Measurements from ENCODE around the gene SRP54. TPM values are rescaled to one million over a fixed set of nuclear protein-coding genes. Genes with fewer than 3 reads are reported as not detected.

SRP54 gene
- total and polyA plus RNA-seq, 2 of the 8 experiments (the other 6 are each of a cell fraction or from before 2014, with no cell fraction given) = 19.7 to 60.0 TPM

GRCh38 chr14:35072226-35072625, 89.4 kb downstream of the SRP54 start:
- Histone ChIP-seq H3K79me1 (ENCODE audit: low read depth, low read length) (no peaks in the 10 kb centered on the region), H3K18ac (ENCODE audit: extremely low read depth, low read length) (no peak overlapping the region), H3K4me1 (replicated peaks in 1 of 4; ENCODE audit: control insufficient read depth in 3 of 4, insufficient read depth in 4 of 4, low read length in 3 of 4) (no peaks in the 10 kb centered on the region), H3K56ac (replicated peaks; ENCODE audit: insufficient read length, low read depth, low read length) (no peak overlapping the region), H3K9me3 (ENCODE audit: insufficient read depth in 2 of 2, low read depth in 1 of 2, low read length in 1 of 2) (no peaks in the 10 kb centered on the region), H4K20me1 (replicated peaks in 1 of 2; ENCODE audit: control insufficient read depth in 1 of 2, insufficient read depth in 2 of 2, low read length in 2 of 2) (no peaks in the 10 kb centered on the region), H3K23ac (ENCODE audit: insufficient read length) (no peak overlapping the region), H2BK5ac (ENCODE audit: low read depth, low read length) (no peak overlapping the region), H4K91ac (replicated peaks; ENCODE audit: insufficient read length, low read length) (no peak overlapping the region), H3K9ac (replicated peaks in 1 of 4; ENCODE audit: extremely low read depth in 1 of 4, low read depth in 3 of 4, low read length in 3 of 4) (no peak overlapping the region), H3K4me3 (ENCODE audit: extremely low read depth in 1 of 4, insufficient read depth in 2 of 4, low read depth in 3 of 4, low read length in 4 of 4) (no peak overlapping the region), H3K27me3 (replicated peaks in 1 of 4; ENCODE audit: control insufficient read depth in 3 of 4, extremely low read depth in 1 of 4, insufficient read depth in 3 of 4, low read length in 3 of 4) (no peaks in the 10 kb centered on the region), H2BK15ac (ENCODE audit: low read length) (no peak overlapping the region), H3K79me2 (ENCODE audit: control insufficient read depth in 1 of 2, insufficient read depth in 2 of 2, low read length in 2 of 2) (no peaks in the 10 kb centered on the region), H2AFZ (ENCODE audit: low read length) (no peak overlapping the region), H3K4ac (replicated peaks; ENCODE audit: insufficient read length, low read depth, low read length) (no peak overlapping the region), H3K4me2 (ENCODE audit: insufficient read depth in 1 of 2, low read depth in 2 of 2, low read length in 2 of 2) (no peak overlapping the region), H2AK5ac (ENCODE audit: low read depth, low read length) (no peak overlapping the region), H3K27ac (ENCODE audit: low read depth, low read length) (no peak overlapping the region), H3K23me2 (ENCODE audit: low read depth, low read length) (no peaks in the 10 kb centered on the region), H2BK12ac (ENCODE audit: low read depth, low read length) (no peak overlapping the region), H2BK20ac (ENCODE audit: low read length) (no peak overlapping the region), H4K5ac (ENCODE audit: insufficient read length, low read depth, low read length) (no peak overlapping the region), H4K8ac (ENCODE audit: extremely low read depth, insufficient read depth, low read length) (no peak overlapping the region), H3K36me3 (ENCODE audit: control insufficient read depth in 2 of 4, insufficient read depth in 4 of 4, low read length in 3 of 4) (peaks cover 0 to 7% (median 2%) of the 10 kb centered on the region in 4 experiments; a peak in 2 of 8 replicates), H3K14ac (ENCODE audit: insufficient read length) (no peak overlapping the region), H2BK120ac (replicated peaks; ENCODE audit: low read depth, low read length) (no peak overlapping the region)
- WGBS, 2 experiments (ENCODE audit: extremely low coverage in 1 of 2, insufficient coverage in 1 of 2, insufficient read length in 1 of 2, insufficient replicate concordance in 2 of 2, low coverage in 1 of 2, low lambda C conversion rate in 2 of 2, missing lambda C conversion rate in 1 of 2) = 92% methylated on average over 3 of the region's 3 CpGs; no CpG with 5 or more reads in 1 of the 2 experiments
- FAIRE-seq (no peak), DNase-seq (ENCODE audit: low read depth in 1 of 2, low spot score in 2 of 2) (no peak)
- ChIA-PET CTCF (ENCODE audit: partially characterized antibody) (interaction anchor here (1.0 kb wide), 1 partner anchor 370 kb away, joined by 3 read pairs; no protein-coding TSS in a partner anchor), POLR2A (ENCODE audit: partially characterized antibody) (no interaction called here)
- no peak for TF ChIP-seq SP1 (IDR thresholded peaks at IDR 0.05; ENCODE audit: low read depth, low read length)
- TF ChIP-seq JUND (IDR thresholded peaks at IDR 0.05; ENCODE audit: low read length) = no peak
- no peak for TF ChIP-seq TEAD4 (IDR thresholded peaks at IDR 0.05; ENCODE audit: low read depth, low read length)
- TF ChIP-seq SAP30 (IDR thresholded peaks at IDR 0.05; ENCODE audit: insufficient read depth, insufficient replicate concordance, low read length) = no peak

Measured in H1 (cell line).